ENCODE measurements around the gene PPP1R13B.

The PPP1R13B gene

GRCh38 chr14:103687712-103688111 is 159.7 kb downstream of the PPP1R13B start:
- no peak for TF ChIP-seq CTCF (IDR thresholded peaks at IDR 0.05; ENCODE audit: control insufficient read depth, extremely low read depth, insufficient read depth)
- DNase-seq (ENCODE audit: low read depth): no peak
- no peak overlapping the region for H3K4me3 ChIP-seq (ENCODE audit: low read depth, low read length)

- no peak overlapping the region for H3K4me3 ChIP-seq (ENCODE audit: low read depth, low read length)
- DNase-seq (ENCODE audit: low read depth): no peak
- TF ChIP-seq CTCF (IDR thresholded peaks at IDR 0.05; ENCODE audit: control insufficient read depth, extremely low read depth, insufficient read depth): no peak
Measured at GRCh38 chr14:103686831-103687485, 160.4 kb downstream of the PPP1R13B start.

DNA sequence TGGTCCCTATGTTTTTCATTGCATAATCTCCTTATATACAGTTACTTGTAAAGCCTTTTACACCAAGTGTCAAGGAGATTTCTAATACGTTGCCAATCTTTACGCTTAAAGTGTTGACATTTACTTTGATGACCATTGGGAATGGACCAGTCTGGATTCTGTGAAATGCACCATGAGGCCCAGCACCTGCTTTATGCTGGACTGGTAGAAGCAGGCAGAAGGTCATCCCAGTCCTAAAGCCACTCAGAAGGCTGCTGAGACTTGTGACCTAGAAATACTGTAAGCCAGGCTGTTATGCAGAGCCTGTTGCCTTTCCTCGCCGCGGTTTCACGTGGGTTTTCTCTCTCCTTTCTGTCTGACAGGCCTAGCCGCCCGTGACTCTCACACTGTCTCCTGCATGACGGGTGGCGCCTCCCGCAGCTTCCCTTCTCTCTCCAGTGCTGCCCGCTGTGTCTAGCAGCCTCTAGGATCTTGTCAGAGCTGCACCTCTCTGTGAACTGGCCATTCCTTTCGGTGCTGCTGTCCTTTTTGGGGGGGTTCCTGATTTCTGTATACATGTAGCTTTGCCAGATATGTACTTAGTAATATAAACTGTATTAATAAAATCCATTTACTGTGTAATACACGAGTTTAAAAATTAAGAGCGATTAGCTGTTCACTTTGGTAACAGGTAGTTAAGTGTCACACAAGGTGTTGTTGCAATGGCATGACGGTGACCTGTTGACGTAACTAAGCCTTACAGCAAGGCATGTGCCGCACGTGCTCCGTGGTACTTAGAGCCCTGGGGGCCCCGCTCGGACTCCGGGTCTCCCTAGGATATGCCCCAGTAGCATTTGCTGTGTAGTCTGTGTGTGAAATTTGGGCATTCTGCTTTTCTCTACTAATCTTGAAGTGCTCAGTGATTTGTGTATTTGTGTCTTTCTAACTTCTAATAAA is 161.8 kb downstream of the PPP1R13B start:
- no peak overlapping the region for H3K4me3 ChIP-seq (ENCODE audit: low read depth, low read length)
- no peak for DNase-seq (ENCODE audit: low read depth)
- TF ChIP-seq CTCF (IDR thresholded peaks at IDR 0.05; ENCODE audit: control insufficient read depth, extremely low read depth, insufficient read depth): no peak

GRCh38 chr14:103684871-103685270 is 162.5 kb downstream of the PPP1R13B start:
- TF ChIP-seq CTCF (IDR thresholded peaks at IDR 0.05; ENCODE audit: control insufficient read depth, extremely low read depth, insufficient read depth): no peak
- H3K4me3 ChIP-seq (ENCODE audit: low read depth, low read length): no peak overlapping the region
- DNase-seq (ENCODE audit: low read depth): no peak

GRCh38 chr14:103684471-103684870 is 162.9 kb downstream of the PPP1R13B start:
- no peak for TF ChIP-seq CTCF (IDR thresholded peaks at IDR 0.05; ENCODE audit: control insufficient read depth, extremely low read depth, insufficient read depth)
- no peak for DNase-seq (ENCODE audit: low read depth)
- H3K4me3 ChIP-seq (ENCODE audit: low read depth, low read length): no peak overlapping the region

All from LNCaP clone FGC (cell line).